GM04503 (cell line): Measurements from ENCODE around the gene CCM2.

ENCODE experiments used
- DNase-seq: peaks from one replicate; pipeline ENCODE4 v3.0.0-alpha.2; 2012; ENCODE audit warnings: low read depth

Gene CCM2

DNA sequence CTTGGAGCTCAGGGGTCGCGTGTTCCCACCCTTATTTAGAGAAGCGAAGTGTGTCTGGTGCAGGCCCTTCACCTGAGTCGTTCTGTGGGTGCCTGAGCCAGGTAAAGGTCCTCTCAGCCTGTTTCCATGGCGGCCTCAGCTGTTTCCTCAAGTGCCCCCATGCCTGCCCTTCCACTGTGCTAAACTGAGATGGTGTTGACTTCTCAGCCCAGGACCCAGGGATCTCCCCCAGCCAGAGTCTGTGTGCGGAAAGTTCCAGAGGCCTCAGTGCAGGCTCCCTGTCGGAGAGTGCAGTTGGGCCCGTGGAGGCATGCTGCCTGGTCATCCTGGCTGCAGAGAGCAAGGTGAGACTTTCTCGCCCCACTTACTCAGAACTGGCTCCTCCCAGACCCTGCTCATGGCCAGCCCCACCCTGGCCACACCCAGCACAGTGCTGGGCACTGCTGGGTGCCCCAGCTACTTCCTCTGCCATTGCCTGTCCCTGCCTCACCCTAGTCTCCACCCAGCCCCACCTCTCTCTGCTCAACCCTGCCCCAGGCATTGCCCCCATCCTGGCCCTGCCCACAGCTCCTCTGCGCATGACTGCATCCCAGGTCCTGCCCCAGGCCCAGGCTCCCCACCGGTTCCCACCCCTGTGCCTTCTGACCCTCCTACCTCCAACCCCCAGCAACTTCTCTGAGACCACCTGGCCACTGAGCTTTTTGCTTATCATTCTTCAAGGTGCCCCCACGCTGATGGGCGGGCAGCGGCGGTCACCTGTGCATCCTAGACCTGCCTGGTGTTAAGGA, 68.4 kb downstream of the CCM2 start:
- no peak for DNase-seq

- DNase-seq: no peak
Observed at GRCh38 chr7:45069444-45070253, 69.6 kb downstream of the CCM2 start.

DNA sequence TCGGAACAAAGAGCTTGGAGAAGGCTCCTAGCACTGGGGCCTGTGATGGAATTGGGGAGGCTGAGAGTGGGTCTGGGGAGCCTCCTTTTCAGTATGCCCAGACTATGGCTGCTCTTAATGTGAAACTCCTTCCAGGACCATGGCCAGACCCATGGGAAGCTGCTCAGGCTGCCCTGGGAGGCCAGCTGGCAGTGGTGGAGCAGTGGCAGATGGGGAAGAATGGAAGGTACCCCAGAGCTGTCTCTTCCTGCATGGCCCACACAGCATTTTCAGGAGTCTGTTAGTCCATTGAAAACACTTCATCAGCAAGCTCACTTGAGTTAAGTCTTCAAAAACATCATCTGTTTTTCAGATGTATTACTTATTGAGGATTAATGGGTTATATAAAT, 70.2 kb downstream of the CCM2 start:
- no peak for DNase-seq

- no peak for DNase-seq
Observed at GRCh38 chr7:45071528-45071927, 71.5 kb downstream of the CCM2 start.

GRCh38 chr7:45072131-45073030, 72.4 kb downstream of the CCM2 start:
- DNase-seq: no peak

DNA sequence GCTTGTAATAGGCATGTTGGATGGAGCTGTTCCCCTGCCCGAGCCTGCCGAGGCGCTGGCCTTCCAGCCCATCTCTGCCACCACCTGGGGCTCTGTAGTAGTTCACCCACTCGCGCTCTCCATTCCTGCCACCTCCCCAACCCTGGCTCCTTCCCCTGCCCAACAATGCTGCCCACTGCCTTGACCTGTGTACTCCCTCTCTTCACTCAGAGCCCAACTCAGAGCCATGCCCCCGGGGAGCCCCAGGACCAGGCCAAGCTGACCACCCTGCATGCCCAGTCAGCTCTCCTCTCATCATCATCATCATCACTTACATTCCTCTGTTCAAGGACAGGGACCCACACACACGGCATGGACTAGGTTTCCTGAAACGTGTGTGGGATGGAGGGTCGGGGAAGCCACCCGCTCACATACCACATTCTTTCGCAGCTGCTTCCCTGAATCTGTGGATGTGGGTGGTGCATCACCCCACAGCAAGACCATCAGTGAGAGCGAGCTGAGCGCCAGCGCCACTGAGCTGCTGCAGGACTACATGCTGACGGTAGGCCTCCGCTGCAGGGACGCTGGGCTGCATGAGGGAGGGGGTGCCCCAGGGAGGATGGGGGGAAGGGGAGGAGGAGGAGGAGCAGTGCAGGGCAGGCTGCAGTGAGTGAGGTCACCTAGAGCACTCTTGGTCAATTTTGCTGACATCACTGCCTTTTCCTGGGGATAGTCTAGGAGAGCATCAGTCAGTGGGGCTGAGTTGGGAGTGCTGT, 73.2 kb downstream of the CCM2 start:
- no peak for DNase-seq

- no peak for DNase-seq
Observed at GRCh38 chr7:45073786-45074527, 74.0 kb downstream of the CCM2 start.

DNA sequence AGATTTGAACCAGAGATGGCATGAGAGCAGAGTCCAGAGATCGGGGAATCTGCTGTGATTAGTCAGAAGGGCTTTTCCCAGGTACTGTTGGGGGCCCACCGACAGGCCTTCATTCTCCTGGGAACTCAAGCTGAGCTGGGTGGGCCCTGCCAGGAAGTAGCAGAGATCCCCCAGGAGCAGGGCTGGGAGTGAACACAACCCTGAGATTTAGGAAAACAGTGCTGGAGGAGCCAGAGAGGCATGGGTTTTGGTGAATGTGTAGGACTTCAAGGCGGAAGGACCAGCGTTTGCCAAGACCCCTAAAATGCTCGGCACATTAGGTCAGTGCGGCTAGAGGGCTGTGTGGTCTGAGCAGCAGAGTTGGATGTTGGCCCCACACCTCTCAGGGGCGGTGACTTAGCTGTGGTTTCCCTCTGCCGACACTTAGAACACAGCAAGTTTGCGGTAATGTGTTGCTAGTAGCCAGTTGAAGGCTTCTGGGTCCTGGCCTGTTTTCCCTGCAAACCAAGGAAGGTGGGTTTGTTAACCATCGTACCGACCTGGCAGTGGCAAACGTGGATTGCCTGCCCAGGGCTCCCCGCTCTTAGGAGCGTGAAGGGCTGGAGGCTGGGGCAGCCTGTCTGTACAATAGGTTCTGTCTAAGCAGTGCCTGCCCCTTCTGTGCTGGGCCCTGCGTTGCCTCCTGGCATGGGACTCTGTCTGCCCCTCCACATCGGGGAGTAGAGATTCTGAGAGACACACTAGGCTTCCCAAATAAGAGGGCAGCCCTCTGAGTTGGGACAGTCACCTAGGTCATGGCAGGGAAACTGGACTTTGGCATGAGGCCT, 74.7 kb downstream of the CCM2 start:
- no peak for DNase-seq

GRCh38 chr7:45075355-45075644, 75.3 kb downstream of the CCM2 start:
- no peak for DNase-seq

- no peak for DNase-seq
Observed at GRCh38 chr7:45075871-45076796, 76.1 kb downstream of the CCM2 start.

GRCh38 chr7:45076946-45077345, 76.9 kb downstream of the CCM2 start:
- DNase-seq: no peak

GRCh38 chr7:45077579-45077978, 77.6 kb downstream of the CCM2 start:
- DNase-seq: no peak

GRCh38 chr7:45078125-45078681, 78.2 kb downstream of the CCM2 start:
- DNase-seq: no peak

- DNase-seq: no peak
Observed at GRCh38 chr7:45080265-45080957, 80.4 kb downstream of the CCM2 start.

DNA sequence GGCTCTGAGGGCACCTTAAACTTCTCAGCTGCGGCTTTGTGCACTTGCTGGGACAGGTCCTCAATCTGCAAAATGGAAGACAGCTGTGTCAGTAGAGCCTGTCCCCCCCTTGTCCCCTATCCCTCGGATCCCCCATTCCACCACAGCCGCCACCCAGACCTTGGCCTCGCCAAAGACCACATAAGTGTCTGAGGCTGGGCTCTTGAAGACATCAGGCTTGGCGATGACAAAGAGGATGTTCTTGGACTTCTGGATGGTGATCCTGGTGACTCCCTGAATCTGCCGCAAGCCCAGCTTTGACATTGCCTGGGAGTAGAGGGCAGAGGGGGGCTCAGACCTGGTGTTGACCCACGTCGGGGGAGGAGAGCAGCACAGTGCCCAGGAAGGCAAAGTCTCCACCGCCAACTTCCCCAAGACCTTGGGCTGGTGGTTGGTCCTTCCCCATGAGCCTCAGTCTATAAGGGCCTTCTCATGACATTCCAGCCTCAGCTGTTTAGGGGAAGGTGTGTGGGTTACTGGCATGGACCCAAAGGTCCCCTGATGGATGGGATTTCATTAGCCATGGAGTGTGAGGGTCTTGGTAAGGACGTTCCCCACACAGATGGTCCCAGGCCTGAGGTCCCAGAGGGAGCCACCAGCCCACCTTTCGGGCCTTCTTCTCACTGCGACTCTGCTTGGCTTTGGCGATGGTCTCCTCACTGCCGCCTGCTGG, 81.1 kb downstream of the CCM2 start:
- no peak for DNase-seq

DNA sequence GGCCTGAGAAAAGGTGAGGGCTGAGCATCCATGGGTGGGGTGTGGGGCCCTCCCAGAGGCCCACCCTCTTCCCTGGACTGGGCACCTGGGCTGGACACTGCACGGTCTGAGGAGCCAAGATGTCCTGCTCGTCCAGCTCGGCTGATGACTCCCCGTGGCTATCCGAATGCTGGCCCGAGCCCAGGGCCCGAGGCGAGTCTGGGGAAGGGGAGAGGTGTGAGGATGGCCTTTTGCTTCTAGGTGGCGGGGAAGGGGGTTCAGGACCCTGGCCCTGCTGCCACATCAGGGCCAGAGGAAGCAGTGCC, 81.6 kb downstream of the CCM2 start:
- DNase-seq: no peak

DNA sequence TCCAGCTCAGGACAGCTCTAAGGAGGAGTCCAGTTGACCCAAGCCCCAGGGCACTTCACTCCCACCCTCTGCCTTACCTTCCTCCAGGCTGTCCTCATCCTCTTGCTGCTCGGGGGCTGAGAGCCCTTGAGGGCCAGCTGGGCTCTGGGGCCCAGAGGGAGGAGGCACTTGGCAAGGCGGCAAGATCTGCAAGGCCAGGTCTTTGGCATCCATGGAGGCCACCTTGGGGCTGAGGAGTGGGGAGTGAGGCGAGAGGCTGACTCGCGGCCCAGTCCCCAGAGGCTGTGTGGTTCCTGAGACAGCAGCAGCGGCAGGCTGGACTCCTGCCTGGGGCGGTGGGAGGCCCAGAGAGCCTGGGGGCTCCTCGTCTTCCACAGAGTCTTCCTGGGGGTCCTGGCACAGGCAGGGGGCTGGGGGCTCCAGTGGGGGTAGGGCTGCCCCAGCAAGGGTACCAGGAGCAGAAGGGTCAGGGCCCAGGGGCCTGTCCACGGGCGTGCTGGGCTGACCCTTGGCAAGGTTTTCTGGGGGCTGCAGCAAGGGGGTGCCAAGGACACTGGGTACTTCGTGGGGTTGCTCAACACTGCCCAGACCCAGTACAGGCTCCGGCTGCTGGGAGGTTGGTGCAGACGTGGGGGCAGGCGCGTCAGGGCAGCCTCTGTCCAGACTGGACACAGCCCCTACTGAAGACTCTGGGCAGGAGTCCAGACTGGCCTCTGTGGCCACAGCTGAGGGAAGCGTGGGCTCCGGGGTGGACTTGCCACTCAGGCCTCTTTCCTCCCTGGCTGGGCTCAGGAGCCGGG, 82.2 kb downstream of the CCM2 start:
- no peak for DNase-seq
